Stimulated activated CD4-positive, alpha-beta T cell treated with anti-CD3 and anti-CD28 coated beads, Interleukin-12 subunit alpha, Interleukin-12 subunit beta, amount 100 ng/mL, for 24 hours (primary cell): ENCODE measurements around the gene ITGA11.
"Not testable (repeated sequence)": the region's sequence is repeated elsewhere in the genome, so short reads cannot be mapped to it uniquely, and the experiment has no call there.

Experiments used
- DNase-seq, 2 experiments: peaks; one replicate each; pipeline ENCODE4 v3.0.0-alpha.2; 2020; ENCODE audit warnings: low read depth in 2 of 2

Gene ITGA11

DNA sequence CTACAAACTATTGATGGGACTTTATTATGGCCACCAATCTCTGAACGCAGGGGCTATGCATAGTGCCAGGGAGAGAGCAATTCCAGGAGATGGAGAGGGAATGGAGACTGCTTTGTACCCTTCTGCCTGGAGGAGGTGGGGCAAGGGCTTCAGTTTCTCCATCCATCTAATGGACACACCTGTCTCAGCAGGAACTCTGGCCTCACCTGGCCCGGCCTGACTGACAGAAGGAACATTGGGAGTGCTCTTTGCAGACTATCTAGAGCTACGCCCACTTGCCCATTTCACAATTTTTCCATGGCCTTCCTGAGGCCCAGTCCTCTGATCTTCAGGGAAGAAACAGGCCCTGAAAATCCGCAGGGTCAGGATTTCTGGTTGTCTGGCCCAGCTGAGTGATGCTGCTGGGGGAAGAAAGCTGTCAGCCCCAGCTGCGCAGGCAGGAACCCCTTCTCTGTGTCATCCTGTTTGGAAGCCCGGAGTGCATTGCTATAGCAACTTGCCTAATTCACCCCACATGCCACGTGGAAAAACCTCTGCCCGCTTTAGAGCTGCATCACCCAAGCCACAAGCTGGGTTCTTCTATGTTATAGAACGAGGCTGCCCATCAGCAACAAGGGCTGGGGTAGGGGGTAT, 6.4 kb downstream of the ITGA11 start:
- no peak for DNase-seq

DNA sequence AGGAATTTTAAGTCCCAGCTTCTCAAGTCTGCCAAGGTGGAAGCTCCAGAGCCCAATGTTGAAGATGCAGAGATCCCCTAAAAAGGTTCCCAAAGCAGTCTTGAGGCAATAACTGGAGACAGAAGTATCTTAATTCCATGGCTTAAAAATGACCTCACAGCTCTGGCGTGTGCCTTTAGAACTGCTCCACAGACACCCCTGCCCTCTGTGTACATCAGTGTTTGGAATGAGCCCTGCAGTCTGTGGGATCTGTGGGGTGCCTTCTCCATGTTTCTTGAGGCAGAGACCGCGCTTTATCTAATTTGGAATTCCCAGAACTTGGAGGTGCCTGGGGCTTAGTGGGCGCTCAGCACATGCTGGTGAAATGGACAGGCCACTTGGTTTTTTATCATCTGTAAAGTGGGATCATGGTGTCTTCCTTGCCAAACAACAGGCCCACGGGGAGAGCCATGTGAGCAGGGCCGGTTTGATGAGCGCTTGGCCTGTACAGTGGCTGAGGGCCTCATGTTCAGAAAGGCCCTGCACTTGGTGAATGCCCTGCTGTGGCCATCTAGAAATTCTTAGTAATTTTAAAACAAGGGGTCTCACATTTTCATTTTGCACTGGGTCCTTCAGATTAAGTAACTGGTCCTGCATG, 7.1 kb downstream of the ITGA11 start:
- DNase-seq = no peak

DNA sequence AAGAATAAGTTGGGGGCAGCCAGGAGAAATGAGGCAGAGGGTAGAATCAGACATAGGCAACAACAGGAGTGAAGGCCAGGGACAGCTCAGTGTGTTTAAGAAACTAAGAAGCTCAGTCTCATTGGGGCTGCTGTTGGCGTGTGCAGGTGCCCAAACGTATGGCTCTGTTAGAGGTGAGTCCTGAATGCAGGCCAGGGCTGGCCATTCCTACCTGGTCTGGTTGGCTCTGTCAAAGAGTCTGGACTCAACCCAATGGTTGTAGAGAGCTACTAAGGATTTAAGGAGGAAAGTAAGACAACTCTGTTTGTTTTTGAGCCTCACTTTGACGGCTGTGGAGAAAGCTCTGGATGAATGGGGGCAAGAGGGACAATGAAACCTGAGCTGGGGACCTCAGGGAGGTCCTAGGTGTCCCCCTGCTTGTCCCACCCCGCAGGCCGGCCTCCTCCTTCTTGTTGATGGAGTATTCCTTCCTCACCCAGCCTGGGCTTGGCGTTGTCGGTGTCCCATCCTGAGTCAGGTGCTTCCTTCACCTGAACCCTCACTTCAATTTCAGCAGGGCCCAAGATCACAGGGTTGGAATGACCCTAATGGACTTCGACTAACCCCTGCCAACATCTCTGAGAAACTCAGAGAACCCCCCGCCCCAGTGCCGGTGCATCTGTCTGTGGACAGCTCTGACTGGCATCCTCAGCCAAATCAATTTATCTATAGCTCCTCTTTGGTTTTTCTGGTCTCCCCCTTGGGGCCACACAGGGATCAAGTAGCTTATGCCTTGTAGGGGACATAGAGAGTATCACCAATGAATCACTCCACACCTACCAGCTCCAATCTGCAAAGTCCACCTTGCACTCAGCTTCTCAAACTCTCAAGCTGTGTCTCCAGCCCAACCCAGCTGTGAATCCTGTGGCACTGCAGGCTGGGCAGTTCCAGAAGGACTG, 8.3 kb downstream of the ITGA11 start:
- no peak for DNase-seq

GRCh38 chr15:68422403-68423145, 9.4 kb downstream of the ITGA11 start:
- DNase-seq = not testable (repeated sequence)

GRCh38 chr15:68421798-68422402, 10.1 kb downstream of the ITGA11 start:
- DNase-seq = no peak

GRCh38 chr15:68421115-68421551, 10.8 kb downstream of the ITGA11 start:
- DNase-seq = no peak

DNA sequence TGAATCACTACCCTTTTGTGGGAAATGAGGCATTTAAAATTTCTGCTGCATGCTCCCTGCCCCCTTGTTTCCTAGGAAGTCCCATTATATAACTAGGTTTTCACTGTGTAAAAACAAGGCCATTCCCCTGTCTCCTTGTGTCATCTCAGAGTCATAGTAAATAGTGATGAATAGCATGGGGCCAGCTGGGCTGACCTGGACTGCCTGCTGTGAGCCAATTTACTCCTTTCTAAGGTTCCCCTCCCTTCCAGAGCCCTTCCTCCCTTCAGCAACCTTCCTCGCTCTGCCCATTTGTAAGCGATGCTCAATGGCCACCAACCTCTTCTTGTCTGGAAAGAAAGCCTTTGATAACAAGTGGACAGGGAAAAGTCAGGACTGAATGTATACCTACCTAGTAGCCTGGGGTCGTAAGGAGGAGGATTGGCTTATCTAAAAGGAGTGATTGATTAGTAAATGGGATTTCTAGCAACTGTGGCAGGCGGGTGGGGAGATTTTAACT, 11.7 kb downstream of the ITGA11 start:
- DNase-seq = no peak

GRCh38 chr15:68419301-68420175, 12.4 kb downstream of the ITGA11 start:
- no peak for DNase-seq

GRCh38 chr15:68418611-68419161, 13.3 kb downstream of the ITGA11 start:
- no peak for DNase-seq

DNA sequence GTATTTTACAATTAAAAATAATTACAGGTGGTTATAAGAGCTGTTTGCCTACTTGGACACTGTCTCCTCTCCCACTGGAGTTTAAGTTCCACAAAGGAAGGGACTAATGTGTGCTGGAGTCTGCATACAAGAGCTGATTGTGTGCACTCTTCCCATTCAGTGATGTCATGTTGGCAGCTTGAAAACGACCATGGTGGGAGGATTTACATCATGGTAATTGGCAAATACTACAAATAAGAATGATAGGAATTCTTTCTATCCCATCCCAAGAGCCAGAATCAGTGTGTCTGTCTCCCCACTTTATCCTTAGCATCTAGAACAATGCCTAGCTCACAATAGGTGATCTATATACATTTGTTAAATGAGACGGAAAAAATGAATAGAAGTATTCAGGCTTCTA, 14.1 kb downstream of the ITGA11 start:
- no peak for DNase-seq

DNA sequence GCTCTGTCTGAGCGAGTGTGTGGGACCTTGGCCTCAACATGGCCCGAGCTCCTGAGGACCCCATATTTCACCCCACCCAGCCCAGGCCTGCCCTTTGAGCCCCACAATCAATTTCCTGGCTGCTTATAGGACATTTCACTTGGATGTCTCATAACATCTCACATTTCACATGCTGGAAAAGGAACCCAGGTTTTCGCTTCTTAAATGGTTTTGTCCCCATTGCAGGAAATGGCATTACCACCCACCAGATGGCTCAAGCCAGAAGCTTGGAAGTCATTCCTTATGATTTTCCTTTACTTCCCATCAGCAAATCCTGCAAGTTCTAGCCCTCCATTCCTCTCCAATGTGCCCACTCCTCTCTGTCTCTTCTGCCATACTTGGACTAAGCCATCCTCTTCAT, 14.9 kb downstream of the ITGA11 start:
- no peak for DNase-seq

- no peak for DNase-seq
Observed at GRCh38 chr15:68416158-68416535, 15.8 kb downstream of the ITGA11 start.

DNA sequence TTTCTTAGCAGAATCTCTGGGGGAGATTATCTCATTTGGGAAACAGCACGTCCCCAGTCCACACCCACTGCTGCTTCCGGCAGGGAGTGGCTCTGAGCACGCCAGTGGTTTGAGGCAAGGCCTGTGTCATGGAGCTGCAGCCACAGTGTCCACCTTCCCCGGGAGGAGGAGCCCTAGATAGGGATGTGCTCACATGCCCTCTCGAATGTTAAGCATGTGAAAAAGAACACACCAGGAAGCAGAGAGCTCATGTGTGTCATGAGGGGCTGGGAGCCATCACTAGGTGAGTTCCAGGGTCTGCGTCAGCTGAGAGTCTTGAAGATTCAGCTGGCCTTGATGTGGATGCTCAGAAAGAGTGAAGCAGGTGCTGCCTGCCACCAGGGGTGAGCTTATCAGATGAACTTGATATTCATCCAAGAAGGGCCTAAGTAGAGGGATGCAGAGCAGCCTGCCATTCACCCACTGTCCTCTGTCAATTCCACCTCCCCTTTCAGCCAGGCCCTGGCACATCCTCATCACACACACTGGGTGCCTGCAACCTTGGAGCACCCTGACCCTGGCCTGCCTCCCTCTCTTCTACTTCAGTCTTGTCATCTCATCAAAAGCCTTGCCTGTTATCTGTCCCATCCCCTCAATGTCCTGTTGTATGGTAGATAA, 16.3 kb downstream of the ITGA11 start:
- no peak for DNase-seq

- no peak for DNase-seq
Observed at GRCh38 chr15:68415061-68415460, 16.9 kb downstream of the ITGA11 start.

DNA sequence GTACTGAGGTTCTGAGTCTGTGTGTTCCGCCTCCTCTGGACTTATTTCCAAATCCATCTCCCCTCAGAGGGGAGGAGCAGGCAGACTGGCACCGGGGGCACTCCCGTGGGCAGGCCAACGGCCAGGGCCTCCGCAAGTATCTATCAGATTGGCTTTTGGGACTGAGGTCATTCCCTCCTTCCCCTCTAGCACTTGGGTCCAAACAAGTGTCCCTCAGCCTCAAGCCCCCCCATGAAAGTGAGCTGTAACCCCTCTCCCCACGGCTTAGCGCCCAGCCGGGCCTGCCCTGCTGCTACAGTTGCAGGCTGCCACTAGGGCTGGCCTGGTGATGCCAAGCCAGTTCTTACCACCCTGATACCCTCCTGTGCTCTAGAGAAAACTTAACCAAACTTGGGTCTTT, 17.4 kb downstream of the ITGA11 start:
- DNase-seq = no peak

- DNase-seq = no peak
Observed at GRCh38 chr15:68414206-68414555, 17.8 kb downstream of the ITGA11 start.

DNA sequence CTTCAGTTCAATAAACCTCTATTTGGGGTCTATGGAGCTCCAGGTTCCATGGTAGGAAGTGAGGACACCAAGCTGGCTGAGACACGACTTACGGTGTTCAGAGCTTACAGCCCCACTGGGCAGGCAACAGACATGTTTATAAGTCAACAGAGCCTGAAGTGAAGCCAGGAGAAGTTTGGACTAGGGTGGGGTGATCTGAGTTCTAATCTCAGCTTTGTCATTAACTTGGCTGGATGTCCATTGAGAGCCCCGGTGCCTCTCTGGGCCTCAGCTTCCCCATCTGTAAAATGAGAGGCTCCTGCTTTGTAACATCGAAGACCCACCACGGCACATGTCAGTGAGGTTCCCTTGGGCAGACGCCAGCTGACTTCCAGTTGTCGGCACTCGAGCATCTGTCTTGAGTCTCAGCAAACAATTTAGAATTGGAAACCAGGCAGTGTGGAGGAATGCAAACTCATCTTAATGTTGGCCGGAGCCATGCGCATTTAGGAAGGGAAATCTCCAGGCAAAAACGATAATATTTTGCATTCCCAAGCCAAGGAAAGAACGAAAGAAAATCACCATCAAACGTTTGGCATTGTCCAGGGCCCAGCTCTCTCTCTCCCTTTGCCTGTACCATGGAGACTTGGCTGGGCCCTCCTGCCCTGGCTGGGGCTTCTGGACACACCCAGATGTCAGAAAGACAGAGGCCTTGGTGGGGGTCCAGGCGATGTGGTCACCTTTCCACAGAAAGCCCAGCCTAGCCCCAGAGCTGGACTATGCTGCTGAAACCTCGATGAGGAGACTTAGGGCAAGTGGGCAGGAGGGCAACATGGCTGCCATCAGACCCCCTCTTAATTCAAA, 18.4 kb downstream of the ITGA11 start:
- no peak for DNase-seq

- no peak for DNase-seq
Observed at GRCh38 chr15:68412218-68412617, 19.7 kb downstream of the ITGA11 start.

- no peak for DNase-seq
Observed at GRCh38 chr15:68411735-68412134, 20.2 kb downstream of the ITGA11 start.
